ENCODE measurements around the gene MOK.

Gene MOK

DNA sequence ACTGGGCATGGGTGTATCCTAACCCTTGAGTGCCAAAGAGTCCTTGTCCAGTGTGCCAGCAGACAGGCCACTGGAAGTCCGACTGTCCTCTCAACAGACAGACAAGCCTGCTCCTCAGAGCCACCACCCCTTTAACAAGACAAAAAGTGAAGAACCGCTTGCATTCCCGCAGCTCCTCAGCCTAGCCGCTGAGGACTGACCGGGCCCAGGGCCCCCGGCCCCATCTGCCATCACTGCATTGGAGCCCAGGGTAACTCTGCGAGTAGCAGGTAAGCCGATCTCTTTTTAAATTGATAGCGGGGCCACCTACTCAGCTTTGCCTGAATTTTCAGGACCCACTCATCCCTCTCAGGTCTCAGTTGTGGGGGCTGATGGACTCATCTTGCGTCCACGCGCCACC is 68.9 kb downstream of the MOK start:
- no peaks in the 10 kb centered on the region for H3K9me2 ChIP-seq (replicated peaks; ENCODE audit: insufficient read depth, low read length)
- H2AFZ ChIP-seq (ENCODE audit: low read depth, low read length, severe bottlenecking) = no peak overlapping the region
- no peak overlapping the region for H3K4me3 ChIP-seq (ENCODE audit: insufficient read depth, low read length, poor library complexity, severe bottlenecking)
- H3K36me3 ChIP-seq (ENCODE audit: low read length) = no peaks in the 10 kb centered on the region
- no peak overlapping the region for H3K9ac ChIP-seq (ENCODE audit: low read length)
- H3K79me2 ChIP-seq (ENCODE audit: insufficient read depth, low read length) = no peaks in the 10 kb centered on the region
- H4K20me1 ChIP-seq (ENCODE audit: low read depth, low read length) = no peaks in the 10 kb centered on the region
- no peaks in the 10 kb centered on the region for H3F3A ChIP-seq (ENCODE audit: insufficient read depth)
- no peaks in the 10 kb centered on the region for H3K27me3 ChIP-seq (ENCODE audit: low read length)
- H3K9me3 ChIP-seq (ENCODE audit: insufficient read depth, low read length) = no peaks in the 10 kb centered on the region
- H3K27ac ChIP-seq (ENCODE audit: low read depth, low read length) = no peak overlapping the region
- no peak overlapping the region for H3K4me2 ChIP-seq (ENCODE audit: low read depth, low read length, poor library complexity, severe bottlenecking)
- TF ChIP-seq, protein P1, sequence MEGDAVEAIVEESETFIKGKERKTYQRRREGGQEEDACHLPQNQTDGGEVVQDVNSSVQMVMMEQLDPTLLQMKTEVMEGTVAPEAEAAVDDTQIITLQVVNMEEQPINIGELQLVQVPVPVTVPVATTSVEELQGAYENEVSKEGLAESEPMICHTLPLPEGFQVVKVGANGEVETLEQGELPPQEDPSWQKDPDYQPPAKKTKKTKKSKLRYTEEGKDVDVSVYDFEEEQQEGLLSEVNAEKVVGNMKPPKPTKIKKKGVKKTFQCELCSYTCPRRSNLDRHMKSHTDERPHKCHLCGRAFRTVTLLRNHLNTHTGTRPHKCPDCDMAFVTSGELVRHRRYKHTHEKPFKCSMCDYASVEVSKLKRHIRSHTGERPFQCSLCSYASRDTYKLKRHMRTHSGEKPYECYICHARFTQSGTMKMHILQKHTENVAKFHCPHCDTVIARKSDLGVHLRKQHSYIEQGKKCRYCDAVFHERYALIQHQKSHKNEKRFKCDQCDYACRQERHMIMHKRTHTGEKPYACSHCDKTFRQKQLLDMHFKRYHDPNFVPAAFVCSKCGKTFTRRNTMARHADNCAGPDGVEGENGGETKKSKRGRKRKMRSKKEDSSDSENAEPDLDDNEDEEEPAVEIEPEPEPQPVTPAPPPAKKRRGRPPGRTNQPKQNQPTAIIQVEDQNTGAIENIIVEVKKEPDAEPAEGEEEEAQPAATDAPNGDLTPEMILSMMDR (IDR thresholded peaks at IDR 0.05; ENCODE audit: insufficient read depth, low read length, poor library complexity, severe bottlenecking) = no peak
- TF ChIP-seq EZH2phosphoT487 (conservative IDR thresholded peaks at IDR 0.05; ENCODE audit: low read length) = no peak

DNA sequence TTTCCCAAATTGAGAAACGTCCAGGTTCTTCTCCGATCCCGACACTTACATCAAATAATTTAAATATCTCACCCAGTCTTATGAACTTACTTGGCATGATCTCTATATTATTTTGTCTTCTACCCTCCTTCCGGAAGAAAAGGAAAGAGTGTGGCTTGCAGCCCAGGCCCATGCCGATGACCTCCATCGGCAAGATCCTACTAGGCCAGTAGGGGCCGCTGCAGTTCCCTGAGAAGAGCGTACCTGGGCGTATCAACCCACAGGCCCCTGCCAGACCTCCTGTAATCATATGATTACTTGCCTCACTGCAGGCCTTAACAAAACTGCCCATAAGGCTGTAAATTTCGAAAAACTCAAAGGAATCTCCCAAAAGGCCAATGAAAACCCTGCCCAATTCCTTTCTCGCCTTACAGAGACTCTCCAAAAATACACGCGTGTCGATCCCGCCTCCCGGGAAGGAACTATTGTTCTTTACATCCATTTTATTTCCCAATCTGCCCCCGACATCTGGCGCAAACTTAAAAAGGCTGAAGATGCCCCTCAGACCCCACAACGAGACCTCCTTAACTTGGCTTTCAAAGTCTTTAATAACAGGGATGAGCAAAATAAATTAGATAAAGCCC is 69.6 kb downstream of the MOK start:
- Histone ChIP-seq H3K9ac (ENCODE audit: low read length) (no peak overlapping the region), H3K4me3 (ENCODE audit: insufficient read depth, low read length, poor library complexity, severe bottlenecking) (no peak overlapping the region), H4K20me1 (ENCODE audit: low read depth, low read length) (no peaks in the 10 kb centered on the region), H3K9me3 (ENCODE audit: insufficient read depth, low read length) (no peaks in the 10 kb centered on the region), H3F3A (ENCODE audit: insufficient read depth) (no peaks in the 10 kb centered on the region), H2AFZ (ENCODE audit: low read depth, low read length, severe bottlenecking) (no peak overlapping the region), H3K79me2 (ENCODE audit: insufficient read depth, low read length) (no peaks in the 10 kb centered on the region), H3K27me3 (ENCODE audit: low read length) (no peaks in the 10 kb centered on the region), H3K27ac (ENCODE audit: low read depth, low read length) (no peak overlapping the region), H3K9me2 (replicated peaks; ENCODE audit: insufficient read depth, low read length) (no peaks in the 10 kb centered on the region), H3K36me3 (ENCODE audit: low read length) (no peaks in the 10 kb centered on the region), H3K4me2 (ENCODE audit: low read depth, low read length, poor library complexity, severe bottlenecking) (no peak overlapping the region)
- TF ChIP-seq, protein P1 (IDR thresholded peaks at IDR 0.05; ENCODE audit: insufficient read depth, low read length, poor library complexity, severe bottlenecking) = peak; percentile 69
- TF ChIP-seq EZH2phosphoT487 (conservative IDR thresholded peaks at IDR 0.05; ENCODE audit: low read length) = no peak

DNA sequence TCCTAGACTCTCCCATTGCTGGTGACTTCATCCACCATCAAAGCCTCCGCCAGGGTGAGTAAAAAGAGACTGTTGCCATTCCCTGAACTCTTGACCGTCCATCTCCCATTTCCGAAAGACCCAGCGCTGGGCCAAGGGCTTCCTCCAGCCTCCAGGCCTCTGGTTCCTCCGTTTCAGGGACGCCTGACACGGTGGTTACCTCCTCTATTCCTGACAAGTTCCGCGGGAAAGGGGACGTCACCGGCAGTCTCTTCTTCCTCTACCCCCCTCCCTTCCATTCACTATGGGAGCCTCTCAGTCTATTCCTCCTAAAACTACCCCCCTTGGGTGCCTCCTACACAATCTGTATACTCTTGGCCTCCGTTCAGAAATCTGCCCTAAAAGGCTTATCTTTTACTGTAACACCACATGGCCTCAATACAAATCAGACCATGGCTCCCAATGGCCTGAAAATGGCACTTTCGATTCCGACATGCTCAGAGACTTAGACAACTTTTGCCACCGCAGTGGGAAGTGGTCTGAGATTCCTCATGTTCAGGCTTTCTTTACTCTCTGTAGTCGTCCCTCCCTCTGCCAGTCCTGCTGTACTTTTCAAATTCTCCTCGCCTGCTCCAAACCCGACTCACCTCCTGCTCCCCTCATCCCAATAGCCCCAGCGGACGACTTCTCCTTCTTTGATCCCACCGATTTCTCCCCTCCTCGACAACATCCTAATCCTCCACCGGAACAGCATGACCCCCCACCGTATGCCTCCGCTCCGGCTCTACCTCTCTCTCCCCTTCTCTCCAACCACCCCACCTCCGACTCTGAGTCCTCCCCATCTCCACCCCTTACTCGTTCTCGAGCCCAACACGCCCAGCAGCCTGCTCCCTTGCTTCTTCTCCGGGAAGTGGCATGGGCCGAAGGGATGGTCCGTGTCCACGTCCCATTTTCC is 70.4 kb downstream of the MOK start:
- Histone ChIP-seq H4K20me1 (ENCODE audit: low read depth, low read length) (no peaks in the 10 kb centered on the region), H2AFZ (ENCODE audit: low read depth, low read length, severe bottlenecking) (no peak overlapping the region), H3K9me2 (replicated peaks; ENCODE audit: insufficient read depth, low read length) (no peaks in the 10 kb centered on the region), H3K9ac (ENCODE audit: low read length) (no peak overlapping the region), H3K4me2 (ENCODE audit: low read depth, low read length, poor library complexity, severe bottlenecking) (no peak overlapping the region), H3K79me2 (ENCODE audit: insufficient read depth, low read length) (no peaks in the 10 kb centered on the region), H3F3A (ENCODE audit: insufficient read depth) (no peaks in the 10 kb centered on the region), H3K36me3 (ENCODE audit: low read length) (no peaks in the 10 kb centered on the region), H3K4me3 (ENCODE audit: insufficient read depth, low read length, poor library complexity, severe bottlenecking) (no peak overlapping the region), H3K9me3 (ENCODE audit: insufficient read depth, low read length) (no peaks in the 10 kb centered on the region), H3K27me3 (ENCODE audit: low read length) (no peaks in the 10 kb centered on the region), H3K27ac (ENCODE audit: low read depth, low read length) (no peak overlapping the region)
- TF ChIP-seq, protein P1 (IDR thresholded peaks at IDR 0.05; ENCODE audit: insufficient read depth, low read length, poor library complexity, severe bottlenecking) = no peak
- TF ChIP-seq EZH2phosphoT487 (conservative IDR thresholded peaks at IDR 0.05; ENCODE audit: low read length) = no peak

Data from SU-DHL-6 (cell line).